Endothelial cell of umbilical vein (primary cell): Measurements from ENCODE around the gene KRT31. TPM values are rescaled to one million over a fixed set of nuclear protein-coding genes. Genes with fewer than 3 reads are reported as not detected.

Experiments used
- BruUV-seq: library from RNA; stranded (reverse); fragments of 400-500 nt; replicated peaks from 2 replicates; lab custom pipeline; 2021; lab: Mats Ljungman, UMichigan
- CTCF ChIA-PET: fragments of 300-600, 350-600 bp; sonication (Branson Sonifier 250); formaldehyde crosslinking; loops from one replicate; lab custom pipeline; 2021; ENCODE audit warnings: antibody characterized with exemption, inconsistent platforms; lab: Charles Lee
- POLR2A ChIA-PET: fragments of 300-600, 350-600 bp; sonication (Branson Sonifier 250); formaldehyde crosslinking; loops from one replicate; lab custom pipeline; 2021; ENCODE audit warnings: antibody characterized with exemption, inconsistent platforms; lab: Charles Lee
- DNase-seq: peaks from one replicate; pipeline ENCODE4 v3.0.0-alpha.2; 2011; ENCODE audit warnings: low read depth, low spot score
- FAIRE-seq: peaks from 2 replicates; lab custom pipeline; 2011; peaks lifted over from hg19 to GRCh38; lab: Jason Lieb, UNC
- H2AFZ ChIP-seq: 2 replicates; pipeline ENCODE4 v1.6.0; 2012; ENCODE audit warnings: low read depth, low read length, control low read depth, inconsistent platforms
- H3K27ac ChIP-seq: 2 replicates; pipeline ENCODE4 v1.5.1; 2011; ENCODE audit warnings: low read depth, mild to moderate bottlenecking, control low read depth, low read length, moderate library complexity; ENCODE audit not compliant: insufficient read depth
- H3K27me3 ChIP-seq, 2 experiments: 2 replicates each; pipeline versions ENCODE4 v1.6.0 to v1.6.1; 2011; ENCODE audit warnings: low read length in 2 of 2, mixed read lengths in 1 of 2; ENCODE audit not compliant: control insufficient read depth in 2 of 2, insufficient read depth in 2 of 2
- H3K36me3 ChIP-seq, 2 experiments: 2 replicates in 1 of 2; 3 replicates in 1 of 2; pipeline ENCODE4 v1.5.1; 2011; ENCODE audit warnings: low read length in 2 of 2, mild to moderate bottlenecking in 1 of 2, moderate library complexity in 1 of 2; ENCODE audit not compliant: control insufficient read depth in 2 of 2, insufficient read depth in 2 of 2; ENCODE audit errors: extremely low read depth in 1 of 2
- H3K4me1 ChIP-seq: 3 replicates; pipeline ENCODE4 v1.5.1; 2011; ENCODE audit warnings: mild to moderate bottlenecking, low read length; ENCODE audit not compliant: control insufficient read depth, insufficient read depth; ENCODE audit errors: extremely low read depth
- H3K4me2 ChIP-seq: 2 replicates; pipeline ENCODE4 v1.6.1; 2011; ENCODE audit warnings: low read length, control low read depth, mixed read lengths; ENCODE audit not compliant: insufficient read depth
- H3K4me3 ChIP-seq, 3 experiments: fragments of 200-600 bp in 1 of 3; sonication (generic), shearing (Covaris generic) in 1 of 3; replicated peaks in 1 of 3; 2 replicates each; pipeline ENCODE4 v1.5.1; 2011 to 2016; ENCODE audit warnings: control low read depth in 3 of 3, low read length in 3 of 3, mild to moderate bottlenecking in 2 of 3, inconsistent platforms in 1 of 3, low read depth in 1 of 3, moderate library complexity in 1 of 3; ENCODE audit not compliant: insufficient read depth in 1 of 3
- H3K79me2 ChIP-seq: 2 replicates; pipeline ENCODE4 v1.6.0; 2012; ENCODE audit warnings: low read length, inconsistent platforms; ENCODE audit not compliant: control insufficient read depth, insufficient read depth
- H3K9ac ChIP-seq: replicated peaks from 2 replicates; pipeline ENCODE3; 2011; ENCODE audit warnings: low read length, control low read depth; ENCODE audit not compliant: insufficient read depth; ENCODE audit errors: extremely low read depth
- H3K9me1 ChIP-seq: replicated peaks from 3 replicates; pipeline ENCODE4 v1.6.0; 2011; ENCODE audit warnings: mild to moderate bottlenecking, low read length; ENCODE audit not compliant: control insufficient read depth, insufficient read depth; ENCODE audit errors: extremely low read depth
- H3K9me3 ChIP-seq: replicated peaks from 2 replicates; pipeline ENCODE4 v1.5.1; 2012; ENCODE audit warnings: low read length, inconsistent platforms; ENCODE audit not compliant: control insufficient read depth, insufficient read depth
- H4K20me1 ChIP-seq: replicated peaks from 2 replicates; pipeline ENCODE3; 2011; ENCODE audit warnings: mild to moderate bottlenecking, low read length; ENCODE audit not compliant: control insufficient read depth, insufficient read depth; ENCODE audit errors: extremely low read depth
- EZH2 ChIP-seq: IDR thresholded peaks from 2 replicates; pipeline ENCODE4 v1.6.1; 2012; ENCODE audit warnings: borderline replicate concordance, low read depth, mild to moderate bottlenecking, moderate library complexity, low read length, inconsistent platforms; ENCODE audit not compliant: severe bottlenecking
- FOS ChIP-seq: IDR thresholded peaks from 2 replicates; pipeline ENCODE4 v1.6.1; 2011; ENCODE audit warnings: mild to moderate bottlenecking, low read length, moderate library complexity, borderline replicate concordance; ENCODE audit not compliant: insufficient read depth
- JUN ChIP-seq: IDR thresholded peaks from 2 replicates; pipeline ENCODE4 v1.6.1; 2011; ENCODE audit warnings: borderline replicate concordance, low read depth; ENCODE audit not compliant: insufficient read length, insufficient read depth
- MYC ChIP-seq: IDR thresholded peaks from one replicate; pipeline ENCODE4 v1.6.1; 2011; ENCODE audit warnings: mild to moderate bottlenecking, low read depth, low read length
- POLR2A ChIP-seq: IDR thresholded peaks from 2 replicates; pipeline ENCODE4 v1.6.1; 2012; ENCODE audit warnings: low read depth, mild to moderate bottlenecking, control low read depth, low read length
- POLR2AphosphoS5 ChIP-seq: IDR thresholded peaks from 2 replicates; pipeline ENCODE4 v1.6.1; 2012; ENCODE audit warnings: low read depth, mild to moderate bottlenecking, control low read depth, low read length, moderate library complexity; ENCODE audit not compliant: insufficient read depth
- dilution Hi-C: fragments of 300-500 bp; cut with MboI; formaldehyde crosslinking; loops from one replicate; pipeline ENCODE4 v1.15.0; 2019; ENCODE audit warnings: low sequenced_read_pairs; ENCODE audit not compliant: extremely low pct_ligation_motif_present
- intact Hi-C: fragments of 100-400 bp; cut with micrococcal nuclease; formaldehyde crosslinking; loops from one replicate; pipeline ENCODE4 v1.10.0; 2022
- polyA plus RNA-seq, 4 experiments: library from polyadenylated mRNA; depleted of rRNA in 3 of 4; stranded (reverse) in 3 of 4; unstranded in 1 of 4; fragments of >200 nt; gene quantifications; 2 replicates each; pipeline versions ENCODE4 v1.2.1 to v1.2.3, GENCODE V29; 2011 to 2012; ENCODE audit warnings: missing spikeins in 1 of 4
- total RNA-seq: library from RNA; stranded (reverse); gene quantifications from 2 replicates; pipeline ENCODE4 v1.2.3, GENCODE V29; 2021
- TF ChIP-seq, protein P1 (sequence below), 2 donors: IDR thresholded peaks; 1 replicate in 1 of 2; 2 replicates in 1 of 2; pipeline ENCODE4 v1.5.1; 2011; ENCODE audit warnings: low read length in 2 of 2, mild to moderate bottlenecking in 2 of 2, moderate library complexity in 2 of 2, control low read depth in 1 of 2, inconsistent platforms in 1 of 2, low read depth in 1 of 2; ENCODE audit not compliant: insufficient read depth in 1 of 2; ENCODE audit errors: extremely low read depth in 1 of 2

KRT31 gene
- total and polyA plus RNA-seq, 2 donors (not counting 3 experiments of a cell fraction or from before 2014, with no cell fraction given), result not detected

DNA sequence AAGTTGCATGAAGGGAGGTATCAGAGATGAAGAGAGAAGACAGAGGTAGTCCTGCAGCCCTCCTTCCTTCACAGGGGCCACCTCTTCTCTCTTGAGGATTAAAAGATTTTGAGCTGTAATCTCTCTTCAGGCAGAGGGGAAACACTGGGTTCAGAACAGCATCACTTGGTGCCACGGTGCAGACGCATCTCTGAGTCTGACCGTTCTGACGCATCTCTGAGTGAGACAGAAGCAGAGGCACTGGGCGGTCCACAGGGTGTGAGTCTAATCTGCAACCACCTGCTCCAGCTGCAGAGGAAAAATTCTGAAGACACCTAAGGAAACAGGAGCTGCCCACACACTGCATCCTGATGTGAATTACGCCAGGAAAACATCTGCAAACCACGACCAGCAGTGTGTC is 32.3 kb upstream of the KRT31 start:
- Histone ChIP-seq H3K4me3 (no peak overlapping the region), H3K4me1 (no peaks in the 10 kb centered on the region), H3K4me2 (no peak overlapping the region), H3K36me3 (no peaks in the 10 kb centered on the region), H2AFZ (no peak overlapping the region), H3K9me1 (no peaks in the 10 kb centered on the region), H3K9ac (no peak overlapping the region), H3K27me3 (peaks cover 2 to 5% of the 10 kb centered on the region in 2 experiments), H3K79me2 (no peaks in the 10 kb centered on the region), H3K9me3 (no peaks in the 10 kb centered on the region), H3K27ac (no peak overlapping the region), H4K20me1 (no peaks in the 10 kb centered on the region)
- dilution Hi-C loops, result no loop called here
- intact Hi-C loops, result loop anchor here (10.0 kb wide), 1 partner anchor 45 kb away; no protein-coding TSS in a partner anchor
- TF ChIP-seq FOS (no peak), EZH2 (no peak), POLR2A (no peak), POLR2AphosphoS5 (no peak), MYC (no peak), JUN (no peak)
- TF ChIP-seq, protein P1, sequence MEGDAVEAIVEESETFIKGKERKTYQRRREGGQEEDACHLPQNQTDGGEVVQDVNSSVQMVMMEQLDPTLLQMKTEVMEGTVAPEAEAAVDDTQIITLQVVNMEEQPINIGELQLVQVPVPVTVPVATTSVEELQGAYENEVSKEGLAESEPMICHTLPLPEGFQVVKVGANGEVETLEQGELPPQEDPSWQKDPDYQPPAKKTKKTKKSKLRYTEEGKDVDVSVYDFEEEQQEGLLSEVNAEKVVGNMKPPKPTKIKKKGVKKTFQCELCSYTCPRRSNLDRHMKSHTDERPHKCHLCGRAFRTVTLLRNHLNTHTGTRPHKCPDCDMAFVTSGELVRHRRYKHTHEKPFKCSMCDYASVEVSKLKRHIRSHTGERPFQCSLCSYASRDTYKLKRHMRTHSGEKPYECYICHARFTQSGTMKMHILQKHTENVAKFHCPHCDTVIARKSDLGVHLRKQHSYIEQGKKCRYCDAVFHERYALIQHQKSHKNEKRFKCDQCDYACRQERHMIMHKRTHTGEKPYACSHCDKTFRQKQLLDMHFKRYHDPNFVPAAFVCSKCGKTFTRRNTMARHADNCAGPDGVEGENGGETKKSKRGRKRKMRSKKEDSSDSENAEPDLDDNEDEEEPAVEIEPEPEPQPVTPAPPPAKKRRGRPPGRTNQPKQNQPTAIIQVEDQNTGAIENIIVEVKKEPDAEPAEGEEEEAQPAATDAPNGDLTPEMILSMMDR (IDR thresholded peaks at IDR 0.05; ENCODE audit: extremely low read depth in 1 of 2, insufficient read depth in 1 of 2, low read depth in 1 of 2, low read length in 2 of 2), result no peak
- ChIA-PET POLR2A (no interaction called here), CTCF (no interaction called here)
- DNase-seq (no peak), FAIRE-seq (no peak)
- BruUV-seq, result no TSS peak
